ENCODE results near the gene LILRA5.

GRCh38 chr19:54345938-54346386 lies 33.0 kb upstream of the LILRA5 start:
- TF ChIP-seq, protein P1, sequence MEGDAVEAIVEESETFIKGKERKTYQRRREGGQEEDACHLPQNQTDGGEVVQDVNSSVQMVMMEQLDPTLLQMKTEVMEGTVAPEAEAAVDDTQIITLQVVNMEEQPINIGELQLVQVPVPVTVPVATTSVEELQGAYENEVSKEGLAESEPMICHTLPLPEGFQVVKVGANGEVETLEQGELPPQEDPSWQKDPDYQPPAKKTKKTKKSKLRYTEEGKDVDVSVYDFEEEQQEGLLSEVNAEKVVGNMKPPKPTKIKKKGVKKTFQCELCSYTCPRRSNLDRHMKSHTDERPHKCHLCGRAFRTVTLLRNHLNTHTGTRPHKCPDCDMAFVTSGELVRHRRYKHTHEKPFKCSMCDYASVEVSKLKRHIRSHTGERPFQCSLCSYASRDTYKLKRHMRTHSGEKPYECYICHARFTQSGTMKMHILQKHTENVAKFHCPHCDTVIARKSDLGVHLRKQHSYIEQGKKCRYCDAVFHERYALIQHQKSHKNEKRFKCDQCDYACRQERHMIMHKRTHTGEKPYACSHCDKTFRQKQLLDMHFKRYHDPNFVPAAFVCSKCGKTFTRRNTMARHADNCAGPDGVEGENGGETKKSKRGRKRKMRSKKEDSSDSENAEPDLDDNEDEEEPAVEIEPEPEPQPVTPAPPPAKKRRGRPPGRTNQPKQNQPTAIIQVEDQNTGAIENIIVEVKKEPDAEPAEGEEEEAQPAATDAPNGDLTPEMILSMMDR (IDR thresholded peaks at IDR 0.05 in 2 of 3, conservative IDR thresholded peaks at IDR 0.05 in 1 of 3; ENCODE audit: control insufficient read depth in 2 of 3, extremely low read depth in 1 of 3, insufficient read depth in 1 of 3, low read depth in 3 of 3, low read length in 3 of 3), result no peak
- TF ChIP-seq MAX (IDR thresholded peaks at IDR 0.05; ENCODE audit: low read depth, low read length) (peak; percentile 54; the same call in 1 of the 2 replicates), IRF5 (IDR thresholded peaks at IDR 0.05; ENCODE audit: borderline replicate concordance) (no peak), CREM (IDR thresholded peaks at IDR 0.05; ENCODE audit: low read depth) (peak; percentile 82), RFX5 (IDR thresholded peaks at IDR 0.05; ENCODE audit: low read depth, low read length) (no peak), POLR2A (IDR thresholded peaks at IDR 0.05; ENCODE audit: low read depth, low read length) (no peak), BCL11A (IDR thresholded peaks at IDR 0.05; ENCODE audit: low read depth, low read length) (peak; percentile 85), RAD21 (IDR thresholded peaks at IDR 0.05; ENCODE audit: insufficient read depth, low read depth, low read length) (peak; percentile 2; the same call in 1 of the 2 replicates), CBX5 (IDR thresholded peaks at IDR 0.05; ENCODE audit: low read depth) (no peak), NR2C2 (IDR thresholded peaks at IDR 0.05; ENCODE audit: borderline replicate concordance, control insufficient read depth, insufficient read length, low read depth) (no peak)
- TF ChIP-seq, protein P2, sequence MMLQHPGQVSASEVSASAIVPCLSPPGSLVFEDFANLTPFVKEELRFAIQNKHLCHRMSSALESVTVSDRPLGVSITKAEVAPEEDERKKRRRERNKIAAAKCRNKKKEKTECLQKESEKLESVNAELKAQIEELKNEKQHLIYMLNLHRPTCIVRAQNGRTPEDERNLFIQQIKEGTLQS (IDR thresholded peaks at IDR 0.05; ENCODE audit: borderline replicate concordance, extremely low read depth, low read depth, low read length), result no peak
